GM12864 (cell line): ENCODE measurements around the gene WDR5.

ENCODE experiments used
- DNase-seq: peaks from one replicate; pipeline ENCODE4 v3.0.0-alpha.2; 2011; ENCODE audit warnings: low read depth
- H3K4me3 ChIP-seq: 2 replicates; pipeline ENCODE4 v1.5.1; 2011; ENCODE audit warnings: mild to moderate bottlenecking, low read depth, low read length, control low read depth
- CTCF ChIP-seq: IDR thresholded peaks from 2 replicates; pipeline ENCODE4 v1.5.1; 2011; ENCODE audit warnings: low read depth, mild to moderate bottlenecking, moderate library complexity, low read length, control low read depth, inconsistent platforms; ENCODE audit errors: missing control alignments

The WDR5 gene

GRCh38 chr9:134182554-134183085 lies 46.7 kb downstream of the WDR5 start:
- no peak overlapping the region for H3K4me3 ChIP-seq
- no peak for DNase-seq
- TF ChIP-seq CTCF = no peak

GRCh38 chr9:134185536-134186011 lies 49.7 kb downstream of the WDR5 start:
- H3K4me3 ChIP-seq = no peak overlapping the region
- no peak for TF ChIP-seq CTCF
- DNase-seq = no peak

- TF ChIP-seq CTCF = no peak
- no peak for DNase-seq
- H3K4me3 ChIP-seq = no peak overlapping the region
These were observed 50.7 kb downstream of the WDR5 start for GRCh38 chr9:134186471-134187109.

DNA sequence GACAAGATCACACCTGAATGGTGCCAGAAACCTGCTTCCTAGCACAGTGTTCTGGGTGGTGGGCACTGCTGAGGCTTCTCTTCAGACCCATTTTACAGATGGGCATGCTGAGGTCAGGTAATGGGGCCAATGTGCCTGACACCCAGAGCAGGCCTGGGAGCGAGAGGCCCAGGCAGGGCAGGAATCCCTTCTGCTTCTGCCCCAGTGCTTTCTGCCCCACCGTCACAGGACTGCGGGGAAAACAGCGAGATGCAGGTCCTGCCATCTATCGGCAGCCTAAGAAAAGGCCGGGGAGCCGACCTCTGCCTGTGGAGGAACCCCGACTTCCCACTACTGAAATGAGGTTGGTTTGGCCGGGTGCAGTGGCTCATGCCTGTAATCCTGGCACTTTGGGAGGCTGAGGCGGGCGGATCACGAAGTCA lies 51.2 kb downstream of the WDR5 start:
- no peak for DNase-seq
- H3K4me3 ChIP-seq = no peak overlapping the region
- peak; percentile 56 for TF ChIP-seq CTCF

GRCh38 chr9:134187891-134188385 lies 52.1 kb downstream of the WDR5 start:
- H3K4me3 ChIP-seq = no peak overlapping the region
- TF ChIP-seq CTCF = no peak
- no peak for DNase-seq

- DNase-seq = no peak
- H3K4me3 ChIP-seq = no peak overlapping the region
- TF ChIP-seq CTCF = no peak
These were observed 52.7 kb downstream of the WDR5 start for GRCh38 chr9:134188386-134189144.

DNA sequence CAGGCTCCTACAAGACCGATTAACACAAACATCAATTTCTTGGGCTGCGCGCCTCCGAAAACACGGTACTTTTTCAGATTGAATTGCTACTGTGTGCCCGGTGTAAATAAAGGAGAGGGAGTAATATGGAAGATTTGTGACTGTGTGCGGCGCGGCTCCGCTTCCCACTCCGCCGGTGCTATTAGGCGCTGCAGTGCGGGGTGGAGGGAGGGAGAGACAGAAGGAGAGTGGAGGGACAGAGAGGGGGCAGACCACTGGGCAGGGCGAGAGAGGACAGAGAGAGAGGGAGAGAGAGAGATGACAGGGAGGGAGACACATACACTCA lies 53.2 kb downstream of the WDR5 start:
- no peak overlapping the region for H3K4me3 ChIP-seq
- DNase-seq = no peak
- no peak for TF ChIP-seq CTCF
